ENCODE measurements around the gene CFAP221. TPM values are rescaled to one million over a fixed set of nuclear protein-coding genes. Genes with fewer than 3 reads are reported as not detected.

Gene CFAP221
- total RNA-seq, 1 donor from 2014 or later = not detected

- intact Hi-C loops (cut with DNase I) = loop anchor here (5.0 kb wide), 2 partner anchors 82 to 308 kb away; partner anchors contain the start of genes C2orf76, DBI and PTPN4
- peak in 1 of 2 donors; percentile 61 for DNase-seq (ENCODE audit: low spot score in 2 of 2)
- Histone ChIP-seq H3K9me3 (no peaks in the 10 kb centered on the region), H3K27me3 (no peaks in the 10 kb centered on the region), H3K4me3 (no peak overlapping the region), H3K27ac (peak overlapping the region in 1 of 2 donors; percentile 44), H3K4me1 (peaks cover 4% of the 10 kb centered on the region in 2 donors), H3K36me3 (no peaks in the 10 kb centered on the region)
- TF ChIP-seq, protein P1, sequence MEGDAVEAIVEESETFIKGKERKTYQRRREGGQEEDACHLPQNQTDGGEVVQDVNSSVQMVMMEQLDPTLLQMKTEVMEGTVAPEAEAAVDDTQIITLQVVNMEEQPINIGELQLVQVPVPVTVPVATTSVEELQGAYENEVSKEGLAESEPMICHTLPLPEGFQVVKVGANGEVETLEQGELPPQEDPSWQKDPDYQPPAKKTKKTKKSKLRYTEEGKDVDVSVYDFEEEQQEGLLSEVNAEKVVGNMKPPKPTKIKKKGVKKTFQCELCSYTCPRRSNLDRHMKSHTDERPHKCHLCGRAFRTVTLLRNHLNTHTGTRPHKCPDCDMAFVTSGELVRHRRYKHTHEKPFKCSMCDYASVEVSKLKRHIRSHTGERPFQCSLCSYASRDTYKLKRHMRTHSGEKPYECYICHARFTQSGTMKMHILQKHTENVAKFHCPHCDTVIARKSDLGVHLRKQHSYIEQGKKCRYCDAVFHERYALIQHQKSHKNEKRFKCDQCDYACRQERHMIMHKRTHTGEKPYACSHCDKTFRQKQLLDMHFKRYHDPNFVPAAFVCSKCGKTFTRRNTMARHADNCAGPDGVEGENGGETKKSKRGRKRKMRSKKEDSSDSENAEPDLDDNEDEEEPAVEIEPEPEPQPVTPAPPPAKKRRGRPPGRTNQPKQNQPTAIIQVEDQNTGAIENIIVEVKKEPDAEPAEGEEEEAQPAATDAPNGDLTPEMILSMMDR (IDR thresholded peaks at IDR 0.05) = peak in 1 of 3 experiments; percentile 23
Observed at GRCh38 chr2:119674711-119675500, 130.7 kb downstream of the CFAP221 start.

DNA sequence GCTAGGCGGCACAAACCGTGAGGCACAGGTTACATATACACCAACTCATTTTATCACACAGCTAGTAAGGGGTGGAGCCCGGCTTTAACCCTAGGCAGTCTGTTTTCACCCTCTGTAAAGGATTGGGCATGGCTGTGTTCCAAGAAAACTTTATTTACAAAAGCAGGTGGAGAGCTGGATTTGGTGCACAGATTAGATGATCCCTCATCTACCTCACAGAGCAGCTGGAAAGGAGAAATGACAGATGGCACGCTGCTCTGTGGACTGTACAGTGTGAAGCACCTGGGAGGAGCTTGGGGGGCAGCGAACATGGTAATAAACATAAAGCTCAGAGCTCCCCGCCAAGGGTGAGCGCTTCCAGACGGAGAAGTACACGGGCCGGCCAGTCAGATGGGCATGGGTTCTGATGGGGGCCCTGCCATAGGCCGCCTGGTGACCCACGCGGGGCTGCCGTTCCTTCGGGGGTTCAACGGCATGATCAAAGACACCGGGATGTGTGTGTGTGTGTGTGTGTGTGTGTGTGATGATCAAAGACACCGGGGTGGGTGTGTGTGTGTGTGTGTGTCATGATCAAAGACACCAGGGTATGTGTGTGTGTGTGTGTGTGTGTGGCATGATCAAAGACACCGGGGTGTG, 133.9 kb downstream of the CFAP221 start:
- intact Hi-C loops (cut with DNase I) = loop anchor here (5.0 kb wide), 2 partner anchors 79 to 311 kb away; partner anchors contain the start of genes C2orf76, DBI and PTPN4
- Histone ChIP-seq H3K27me3 (no peaks in the 10 kb centered on the region), H3K27ac (no peak overlapping the region), H3K36me3 (peaks cover 0 to 8% of the 10 kb centered on the region in 2 donors), H3K9me3 (no peaks in the 10 kb centered on the region), H3K4me1 (peaks cover 4 to 7% of the 10 kb centered on the region in 2 donors), H3K4me3 (no peak overlapping the region)
- peak in 1 of 2 donors; percentile 53 for DNase-seq (ENCODE audit: low spot score in 2 of 2)
- TF ChIP-seq, protein P1 (IDR thresholded peaks at IDR 0.05) = no peak

DNA sequence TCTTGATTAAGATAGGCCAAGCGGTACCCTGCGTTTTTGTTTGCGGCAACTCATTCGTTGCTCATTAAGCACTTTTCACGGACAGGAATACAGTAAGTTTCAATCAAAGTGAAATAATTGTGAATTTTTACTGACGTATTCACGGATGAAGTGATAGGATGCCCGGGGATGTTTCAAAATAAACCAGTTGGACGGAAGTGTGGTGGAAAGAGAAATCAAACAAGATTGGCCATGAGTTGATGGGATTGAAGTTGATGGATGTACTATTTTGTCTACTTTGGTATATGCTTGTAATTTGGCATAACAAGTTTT, 135.2 kb downstream of the CFAP221 start:
- peak overlapping the region; percentile 74 to 97 for H3K4me3 ChIP-seq
- no peaks in the 10 kb centered on the region for H3K27me3 ChIP-seq
- H3K27ac ChIP-seq = no peak overlapping the region
- intact Hi-C loops (cut with DNase I) = loop anchor here (5.0 kb wide), 2 partner anchors 78 to 312 kb away; partner anchors contain the start of genes C2orf76, DBI and PTPN4
- peaks cover 4 to 7% of the 10 kb centered on the region in 2 donors for H3K4me1 ChIP-seq
- TF ChIP-seq, protein P1 (IDR thresholded peaks at IDR 0.05) = no peak
- H3K36me3 ChIP-seq = peaks cover 0 to 8% of the 10 kb centered on the region in 2 donors
- no peaks in the 10 kb centered on the region for H3K9me3 ChIP-seq
- no peak for DNase-seq (ENCODE audit: low spot score in 2 of 2)

DNA sequence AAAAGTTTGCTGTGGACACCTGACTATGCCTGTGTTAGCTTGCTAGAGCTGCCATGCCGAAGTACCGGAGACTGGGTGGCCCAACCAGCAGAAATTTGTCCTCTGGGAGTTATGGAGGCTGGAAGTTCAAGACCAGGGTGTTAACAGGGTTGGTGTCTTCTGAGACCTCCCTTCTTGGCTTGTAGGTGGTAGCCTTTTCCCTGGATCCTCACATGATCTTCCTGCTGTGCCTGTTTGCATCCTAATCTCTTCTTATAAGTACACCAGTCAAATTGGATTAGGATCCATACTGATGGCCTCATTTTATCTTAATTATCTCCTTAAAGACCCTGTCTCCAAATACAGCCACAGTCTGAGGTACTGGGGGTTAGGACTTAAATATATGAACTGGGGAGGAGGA, 135.6 kb downstream of the CFAP221 start:
- Histone ChIP-seq H3K4me3 (peak overlapping the region; percentile 74 to 97), H3K4me1 (peaks cover 4 to 7% of the 10 kb centered on the region in 2 donors), H3K27ac (no peak overlapping the region), H3K9me3 (no peaks in the 10 kb centered on the region), H3K27me3 (no peaks in the 10 kb centered on the region), H3K36me3 (peaks cover 0 to 8% of the 10 kb centered on the region in 2 donors)
- intact Hi-C loops (cut with DNase I) = loop anchor here (5.0 kb wide), 2 partner anchors 77 to 313 kb away; partner anchors contain the start of genes C2orf76, DBI and PTPN4
- peak in 1 of 2 donors; percentile 45 for DNase-seq (ENCODE audit: low spot score in 2 of 2)
- TF ChIP-seq, protein P1 (IDR thresholded peaks at IDR 0.05) = no peak

DNA sequence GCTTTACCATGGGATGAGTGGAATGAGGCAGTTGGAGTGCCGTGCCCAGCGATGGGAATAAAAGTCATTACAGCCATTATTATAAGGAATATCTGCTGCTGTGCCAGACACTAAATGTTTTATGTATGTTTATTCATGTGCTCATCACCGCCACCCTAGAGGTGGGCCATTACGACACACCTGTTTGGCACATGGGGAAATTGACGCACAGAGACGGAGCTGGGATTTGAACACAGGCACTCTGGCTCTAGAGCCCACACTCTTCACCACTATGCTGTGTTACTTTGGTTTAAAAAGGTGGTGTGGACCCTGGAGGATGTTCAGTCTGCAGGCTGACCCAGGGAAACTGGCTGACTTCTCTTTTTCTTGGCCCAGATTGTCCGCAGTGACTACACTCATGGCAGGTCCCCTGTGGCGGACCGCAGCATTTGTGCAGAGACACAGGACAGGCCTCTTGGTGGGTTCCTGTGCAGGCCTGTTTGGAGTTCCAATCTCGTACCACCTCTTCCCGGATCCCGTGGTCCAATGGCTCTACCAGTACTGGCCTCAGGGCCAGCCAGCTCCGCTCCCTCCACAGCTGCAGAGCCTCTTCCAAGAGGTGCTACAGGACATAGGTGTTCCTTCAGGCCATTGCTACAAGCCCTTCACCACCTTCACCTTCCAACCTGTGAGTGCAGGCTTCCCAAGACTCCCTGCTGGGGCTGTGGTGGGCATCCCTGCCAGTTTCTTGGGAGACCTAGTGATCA, 136.4 kb downstream of the CFAP221 start:
- Histone ChIP-seq H3K27me3 (no peaks in the 10 kb centered on the region), H3K36me3 (peaks cover 0 to 8% of the 10 kb centered on the region in 2 donors), H3K4me1 (peaks cover 4 to 7% of the 10 kb centered on the region in 2 donors), H3K9me3 (no peaks in the 10 kb centered on the region), H3K4me3 (no peak overlapping the region), H3K27ac (no peak overlapping the region)
- intact Hi-C loops (cut with DNase I) = no loop called here
- TF ChIP-seq, protein P1 (IDR thresholded peaks at IDR 0.05) = no peak
- no peak for DNase-seq (ENCODE audit: low spot score in 2 of 2)

Measured in ascending aorta (tissue), 2 donors.